HG03066 (cell line): ENCODE data around the gene SUCLG2.

Experiments used
- ATAC-seq: cut with Tn5 transposase; IDR thresholded peaks from one replicate; pipeline ENCODE4 v1.9.1; 2021; ENCODE audit warnings: low read depth; ENCODE audit not compliant: unreplicated experiment

Gene SUCLG2

GRCh38 chr3:67346081-67346480, 308.3 kb downstream of the SUCLG2 start:
- ATAC-seq = no peak

- no peak for ATAC-seq
Measured at GRCh38 chr3:67335813-67336212, 318.6 kb downstream of the SUCLG2 start.

GRCh38 chr3:67334588-67334987, 319.8 kb downstream of the SUCLG2 start:
- no peak for ATAC-seq

GRCh38 chr3:67329358-67329757, 325.1 kb downstream of the SUCLG2 start:
- ATAC-seq = no peak

- ATAC-seq = no peak
Measured at GRCh38 chr3:67327582-67327981, 326.8 kb downstream of the SUCLG2 start.

- no peak for ATAC-seq
Measured at GRCh38 chr3:67325231-67325630, 329.2 kb downstream of the SUCLG2 start.
